AG04450 (cell line): ENCODE results near the gene PANX3. TPM values are rescaled to one million over a fixed set of nuclear protein-coding genes. Genes with fewer than 3 reads are reported as not detected.
"Not testable (repeated sequence)": the region's sequence is repeated elsewhere in the genome, so short reads cannot be mapped to it uniquely, and the experiment has no call there.

Source experiments
- CTCF ChIA-PET: fragments of 300-600, 350-600 bp; formaldehyde crosslinking; extraction: SDS; loops from one replicate; lab custom pipeline; 2022; ENCODE audit warnings: antibody characterized with exemption, inconsistent platforms; lab: Charles Lee
- POLR2A ChIA-PET: fragments of 350-600 bp; formaldehyde crosslinking; extraction: SDS; loops from one replicate; lab custom pipeline; 2021; ENCODE audit warnings: antibody characterized with exemption, inconsistent platforms; lab: Yijun Ruan, JAX
- DNase-seq: peaks from one replicate; pipeline ENCODE4 v3.0.0-alpha.2; 2011; ENCODE audit warnings: low read depth, low spot score
- H3K27ac ChIP-seq: one replicate; pipeline ENCODE4 v1.5.1; 2012; ENCODE audit warnings: low read depth, low read length, control low read depth
- H3K27me3 ChIP-seq: one replicate; pipeline ENCODE4 v1.6.0; 2012; ENCODE audit warnings: low read length; ENCODE audit not compliant: control insufficient read depth, insufficient read depth
- H3K4me3 ChIP-seq: 2 replicates; pipeline ENCODE4 v1.5.1; 2011; ENCODE audit warnings: mild to moderate bottlenecking, low read depth, low read length, control low read depth
- H3K9me3 ChIP-seq: 2 replicates; pipeline ENCODE4 v1.5.1; 2012; ENCODE audit warnings: low read length; ENCODE audit not compliant: control insufficient read depth, insufficient read depth
- polyA plus RNA-seq: library from polyadenylated mRNA; depleted of rRNA; stranded (reverse); fragments of >200 nt; gene quantifications from 2 replicates; pipeline ENCODE4 v1.2.3, GENCODE V29; 2011
- TF ChIP-seq, protein P1 (sequence below): IDR thresholded peaks from 2 replicates; pipeline ENCODE4 v1.5.1; 2011; ENCODE audit warnings: low read depth, low read length, control low read depth, inconsistent platforms

The PANX3 gene
- polyA plus RNA-seq, 1 experiment, result not detected

GRCh38 chr11:124602193-124602592 lies 9.0 kb upstream of the PANX3 start:
- Histone ChIP-seq H3K4me3 (no peak overlapping the region), H3K27ac (no peak overlapping the region), H3K27me3 (no peaks in the 10 kb centered on the region), H3K9me3 (no peaks in the 10 kb centered on the region)
- no peak for DNase-seq
- POLR2A ChIA-PET, result no interaction called here
- TF ChIP-seq, protein P1, sequence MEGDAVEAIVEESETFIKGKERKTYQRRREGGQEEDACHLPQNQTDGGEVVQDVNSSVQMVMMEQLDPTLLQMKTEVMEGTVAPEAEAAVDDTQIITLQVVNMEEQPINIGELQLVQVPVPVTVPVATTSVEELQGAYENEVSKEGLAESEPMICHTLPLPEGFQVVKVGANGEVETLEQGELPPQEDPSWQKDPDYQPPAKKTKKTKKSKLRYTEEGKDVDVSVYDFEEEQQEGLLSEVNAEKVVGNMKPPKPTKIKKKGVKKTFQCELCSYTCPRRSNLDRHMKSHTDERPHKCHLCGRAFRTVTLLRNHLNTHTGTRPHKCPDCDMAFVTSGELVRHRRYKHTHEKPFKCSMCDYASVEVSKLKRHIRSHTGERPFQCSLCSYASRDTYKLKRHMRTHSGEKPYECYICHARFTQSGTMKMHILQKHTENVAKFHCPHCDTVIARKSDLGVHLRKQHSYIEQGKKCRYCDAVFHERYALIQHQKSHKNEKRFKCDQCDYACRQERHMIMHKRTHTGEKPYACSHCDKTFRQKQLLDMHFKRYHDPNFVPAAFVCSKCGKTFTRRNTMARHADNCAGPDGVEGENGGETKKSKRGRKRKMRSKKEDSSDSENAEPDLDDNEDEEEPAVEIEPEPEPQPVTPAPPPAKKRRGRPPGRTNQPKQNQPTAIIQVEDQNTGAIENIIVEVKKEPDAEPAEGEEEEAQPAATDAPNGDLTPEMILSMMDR, result no peak
- CTCF ChIA-PET, result interaction anchor here (1.0 to 3.9 kb wide), 5 partner anchors 10 to 200 kb away, joined by 3 to 21 read pairs (median 8); no protein-coding TSS in a partner anchor

GRCh38 chr11:124602723-124603122 lies 8.5 kb upstream of the PANX3 start:
- CTCF ChIA-PET, result interaction anchor here (1.0 to 3.9 kb wide), 3 partner anchors 20 to 200 kb away, joined by 3 to 21 read pairs (median 12); no protein-coding TSS in a partner anchor
- H3K27me3 ChIP-seq, H3K27ac ChIP-seq, POLR2A ChIA-PET, H3K9me3 ChIP-seq, H3K4me3 ChIP-seq, DNase-seq: not testable (repeated sequence)

- H3K4me3 ChIP-seq, result no peak overlapping the region
- POLR2A ChIA-PET, result no interaction called here
These were observed 5.5 kb upstream of the PANX3 start for GRCh38 chr11:124605719-124606118.

GRCh38 chr11:124608147-124608546 lies 3.1 kb upstream of the PANX3 start:
- peaks cover 2% of the 10 kb centered on the region for H3K27me3 ChIP-seq
- TF ChIP-seq, protein P1, result no peak
- no peak overlapping the region for H3K27ac ChIP-seq
- CTCF ChIA-PET, result interaction anchor here (1.0 kb wide), 1 partner anchor 206 kb away, joined by 3 read pairs; no protein-coding TSS in a partner anchor
- no peak for DNase-seq
- no peaks in the 10 kb centered on the region for H3K9me3 ChIP-seq
- POLR2A ChIA-PET, result no interaction called here
- no peak overlapping the region for H3K4me3 ChIP-seq

More at GRCh38 chr11:124605719-124606118, 5.5 kb upstream of the PANX3 start:
- CTCF ChIA-PET, result no interaction called here
- H3K9me3 ChIP-seq, result no peaks in the 10 kb centered on the region
- H3K27ac ChIP-seq, result no peak overlapping the region
- TF ChIP-seq, protein P1, result no peak
- no peak for DNase-seq
- H3K27me3 ChIP-seq, result no peaks in the 10 kb centered on the region

DNA sequence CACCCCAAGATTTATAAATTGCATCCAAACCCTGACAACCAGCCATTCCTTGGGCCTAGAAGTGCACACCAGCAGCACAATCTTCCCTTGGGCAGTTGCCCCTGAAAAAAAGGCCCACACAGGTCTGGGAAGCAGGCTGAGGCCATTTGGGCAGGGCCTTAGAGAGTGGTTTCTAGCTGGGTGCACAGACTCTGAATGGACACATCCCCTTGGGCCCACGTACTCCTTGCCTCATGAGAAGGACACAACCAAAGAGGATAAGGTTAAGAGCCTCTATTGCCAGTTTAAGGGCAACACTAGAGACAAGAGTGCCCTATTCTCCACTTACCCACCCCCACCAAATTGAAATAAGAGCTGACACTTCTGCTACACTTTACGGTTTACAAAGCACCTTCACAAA lies 933 bp upstream of the PANX3 start:
- TF ChIP-seq, protein P1, result no peak
- CTCF ChIA-PET, result interaction anchor here (0.6 to 0.9 kb wide), 2 partner anchors 195 to 343 kb away, joined by 3 to 7 read pairs; no protein-coding TSS in a partner anchor
- H3K27me3 ChIP-seq, result peaks cover 2% of the 10 kb centered on the region
- POLR2A ChIA-PET, result no interaction called here
- H3K9me3 ChIP-seq, result no peaks in the 10 kb centered on the region
- DNase-seq, result no peak
- no peak overlapping the region for H3K4me3 ChIP-seq
- no peak overlapping the region for H3K27ac ChIP-seq
